GM21825 (cell line): ENCODE data around the gene CACNA1C.

Experiments
- ATAC-seq: cut with Tn5 transposase; IDR thresholded peaks from one replicate; pipeline ENCODE4 v1.9.1; 2021; ENCODE audit warnings: mild to moderate bottlenecking, moderate library complexity; ENCODE audit not compliant: unreplicated experiment

Gene CACNA1C

GRCh38 chr12:2561367-2561766 is 508.6 kb downstream of the CACNA1C start:
- no peak for ATAC-seq

- no peak for ATAC-seq
Measured at GRCh38 chr12:2562400-2562799, 509.6 kb downstream of the CACNA1C start.

- no peak for ATAC-seq
Measured at GRCh38 chr12:2563709-2564108, 510.9 kb downstream of the CACNA1C start.

GRCh38 chr12:2566161-2566560 is 513.4 kb downstream of the CACNA1C start:
- no peak for ATAC-seq

GRCh38 chr12:2567711-2568110 is 514.9 kb downstream of the CACNA1C start:
- ATAC-seq, result no peak

GRCh38 chr12:2570562-2570961 is 517.8 kb downstream of the CACNA1C start:
- ATAC-seq, result no peak

- no peak for ATAC-seq
Measured at GRCh38 chr12:2574355-2574935, 521.7 kb downstream of the CACNA1C start.

GRCh38 chr12:2575245-2575644 is 522.5 kb downstream of the CACNA1C start:
- ATAC-seq, result no peak

GRCh38 chr12:2578211-2578610 is 525.4 kb downstream of the CACNA1C start:
- no peak for ATAC-seq

- ATAC-seq, result no peak
Measured at GRCh38 chr12:2578772-2579171, 526.0 kb downstream of the CACNA1C start.

- no peak for ATAC-seq
Measured at GRCh38 chr12:2580821-2581220, 528.0 kb downstream of the CACNA1C start.

GRCh38 chr12:2581293-2582045 is 528.7 kb downstream of the CACNA1C start:
- ATAC-seq, result no peak

GRCh38 chr12:2582631-2583030 is 529.8 kb downstream of the CACNA1C start:
- no peak for ATAC-seq

GRCh38 chr12:2583091-2583497 is 530.3 kb downstream of the CACNA1C start:
- no peak for ATAC-seq

- ATAC-seq, result no peak
Measured at GRCh38 chr12:2583642-2584401, 531.0 kb downstream of the CACNA1C start.

GRCh38 chr12:2586156-2587038 is 533.6 kb downstream of the CACNA1C start:
- ATAC-seq, result no peak

- ATAC-seq, result no peak
Measured at GRCh38 chr12:2588345-2588744, 535.6 kb downstream of the CACNA1C start.

- no peak for ATAC-seq
Measured at GRCh38 chr12:2589381-2589780, 536.6 kb downstream of the CACNA1C start.

- ATAC-seq, result no peak
Measured at GRCh38 chr12:2593045-2593444, 540.3 kb downstream of the CACNA1C start.

GRCh38 chr12:2596441-2596840 is 543.7 kb downstream of the CACNA1C start:
- ATAC-seq, result no peak

GRCh38 chr12:2605301-2605700 is 552.5 kb downstream of the CACNA1C start:
- no peak for ATAC-seq
